OCI-LY1 (cell line): Measurements from ENCODE around the gene PRKCB.

ENCODE experiments used
- H2AFZ ChIP-seq: fragments of 200-600 bp; sonication (generic), shearing (Covaris generic); 2 replicates; pipeline ENCODE4 v1.6.0; 2014; ENCODE audit warnings: antibody characterized with exemption, mild to moderate bottlenecking, low read length
- H3F3A ChIP-seq: fragments of 200-600 bp; sonication (generic), shearing (Covaris generic); 2 replicates; pipeline ENCODE4 v1.6.0; 2014; ENCODE audit warnings: mild to moderate bottlenecking, antibody characterized with exemption, low read length, moderate library complexity; ENCODE audit not compliant: insufficient read depth
- H3K27ac ChIP-seq: fragments of 200-600 bp; sonication (generic); 2 replicates; pipeline ENCODE4 v1.5.1; 2014; ENCODE audit warnings: low read length, mixed run types, mild to moderate bottlenecking, low read depth; ENCODE audit not compliant: poor library complexity, severe bottlenecking
- H3K27me3 ChIP-seq: fragments of 200-600 bp; sonication (generic); 2 replicates; pipeline ENCODE4 v1.6.0; 2014; ENCODE audit warnings: antibody characterized with exemption, mild to moderate bottlenecking, low read length, moderate library complexity; ENCODE audit not compliant: insufficient read depth
- H3K36me3 ChIP-seq: fragments of 200-600 bp; sonication (generic); 2 replicates; pipeline ENCODE4 v1.6.1; 2014; ENCODE audit warnings: mild to moderate bottlenecking, antibody characterized with exemption, low read length, moderate library complexity, mixed read lengths; ENCODE audit not compliant: insufficient read depth
- H3K4me1 ChIP-seq: fragments of 200-600 bp; sonication (generic); 2 replicates; pipeline ENCODE4 v1.5.1; 2014; ENCODE audit warnings: mild to moderate bottlenecking, low read length, moderate library complexity; ENCODE audit not compliant: insufficient read depth, severe bottlenecking
- H3K4me2 ChIP-seq: fragments of 200-600 bp; sonication (generic), shearing (Covaris generic); 2 replicates; pipeline ENCODE4 v1.6.1; 2014; ENCODE audit warnings: low read length
- H3K4me3 ChIP-seq: fragments of 200-600 bp; sonication (generic); 2 replicates; pipeline ENCODE4 v1.5.1; 2014; ENCODE audit warnings: low read length, low read depth, mild to moderate bottlenecking, mixed read lengths; ENCODE audit not compliant: poor library complexity, severe bottlenecking
- H3K79me2 ChIP-seq: fragments of 200-600 bp; shearing (Covaris generic); 2 replicates; pipeline ENCODE4 v1.6.1; 2016; ENCODE audit warnings: mixed run types, low read length, mixed read lengths; ENCODE audit not compliant: insufficient read depth
- H3K9ac ChIP-seq: fragments of 200-600 bp; sonication (generic), shearing (Covaris generic); 2 replicates; pipeline ENCODE4 v1.6.1; 2014; ENCODE audit warnings: mild to moderate bottlenecking, low read length, mixed read lengths
- H3K9me2 ChIP-seq: fragments of 200-600 bp; sonication (generic), shearing (Covaris generic); 2 replicates; pipeline ENCODE4 v1.6.1; 2014; ENCODE audit warnings: low read depth, mild to moderate bottlenecking, low read length, mixed read lengths
- H3K9me3 ChIP-seq: fragments of 200-600 bp; shearing (Covaris generic); 2 replicates; pipeline ENCODE4 v1.6.1; 2014; ENCODE audit warnings: low read length, mixed read lengths
- H4K20me1 ChIP-seq: fragments of 200-600 bp; sonication (generic), shearing (Covaris generic); 2 replicates; pipeline ENCODE4 v1.6.0; 2016; ENCODE audit warnings: mild to moderate bottlenecking, low read length; ENCODE audit not compliant: insufficient read depth
- EZH2 ChIP-seq: fragments of 200-600 bp; sonication (generic), shearing (Covaris generic); IDR thresholded peaks from 2 replicates; pipeline ENCODE4 v1.8.0; 2017; ENCODE audit warnings: borderline replicate concordance, mixed run types, mild to moderate bottlenecking, antibody characterized with exemption, low read length, moderate library complexity, mixed read lengths
- TF ChIP-seq, protein P1 (sequence below): fragments of 200-600 bp; sonication (generic), shearing (Covaris generic); IDR thresholded peaks from 2 replicates; pipeline ENCODE4 v1.5.1; 2017; ENCODE audit warnings: mild to moderate bottlenecking, antibody characterized with exemption, low read length, moderate library complexity, mixed read lengths

Gene PRKCB

DNA sequence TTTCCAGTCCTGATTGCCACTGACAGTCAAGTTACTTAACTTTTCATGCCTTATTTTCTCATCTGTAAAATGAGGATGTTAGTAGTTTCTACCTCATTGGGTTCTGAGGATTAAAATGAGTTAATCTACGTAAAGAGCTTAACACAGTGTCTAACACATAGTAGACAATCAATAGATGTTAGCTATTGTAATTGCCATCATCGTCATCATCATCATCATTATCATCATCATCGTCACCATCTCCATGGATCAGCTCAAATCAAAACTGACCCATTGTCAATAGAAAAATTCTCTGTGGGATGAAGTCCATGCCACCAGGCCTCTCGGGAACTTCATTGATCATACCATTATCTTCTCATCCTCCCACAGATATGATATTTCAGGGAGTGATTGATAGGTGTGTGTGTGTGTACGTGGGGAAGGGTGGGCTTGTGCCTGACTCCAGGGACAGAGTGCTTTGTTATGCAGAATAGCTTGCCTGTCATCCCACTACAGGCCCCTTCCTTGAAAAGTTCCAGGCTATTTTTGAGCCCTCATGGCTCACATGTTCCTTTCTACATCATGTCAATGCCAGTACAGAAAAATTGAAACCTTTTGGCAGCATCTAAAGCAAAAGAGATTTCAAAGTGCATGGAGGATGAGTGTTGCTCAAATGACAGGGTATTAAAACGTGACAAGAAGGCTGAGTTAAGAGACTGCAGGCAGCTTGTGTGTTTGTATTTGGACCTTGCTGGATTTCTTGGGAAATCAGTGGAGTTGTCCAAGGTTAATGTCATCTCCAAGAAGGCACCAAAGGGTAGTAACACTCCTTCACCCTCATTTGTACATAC is 133.9 kb downstream of the PRKCB start:
- Histone ChIP-seq H3K79me2 (no peaks in the 10 kb centered on the region), H3K9ac (no peak overlapping the region), H3F3A (no peaks in the 10 kb centered on the region), H3K9me2 (no peaks in the 10 kb centered on the region), H3K9me3 (no peaks in the 10 kb centered on the region), H3K36me3 (no peaks in the 10 kb centered on the region), H3K27me3 (no peaks in the 10 kb centered on the region), H3K4me2 (no peak overlapping the region), H2AFZ (no peak overlapping the region), H3K4me1 (no peaks in the 10 kb centered on the region), H3K4me3 (no peak overlapping the region), H3K27ac (no peak overlapping the region), H4K20me1 (no peaks in the 10 kb centered on the region)
- TF ChIP-seq, protein P1, sequence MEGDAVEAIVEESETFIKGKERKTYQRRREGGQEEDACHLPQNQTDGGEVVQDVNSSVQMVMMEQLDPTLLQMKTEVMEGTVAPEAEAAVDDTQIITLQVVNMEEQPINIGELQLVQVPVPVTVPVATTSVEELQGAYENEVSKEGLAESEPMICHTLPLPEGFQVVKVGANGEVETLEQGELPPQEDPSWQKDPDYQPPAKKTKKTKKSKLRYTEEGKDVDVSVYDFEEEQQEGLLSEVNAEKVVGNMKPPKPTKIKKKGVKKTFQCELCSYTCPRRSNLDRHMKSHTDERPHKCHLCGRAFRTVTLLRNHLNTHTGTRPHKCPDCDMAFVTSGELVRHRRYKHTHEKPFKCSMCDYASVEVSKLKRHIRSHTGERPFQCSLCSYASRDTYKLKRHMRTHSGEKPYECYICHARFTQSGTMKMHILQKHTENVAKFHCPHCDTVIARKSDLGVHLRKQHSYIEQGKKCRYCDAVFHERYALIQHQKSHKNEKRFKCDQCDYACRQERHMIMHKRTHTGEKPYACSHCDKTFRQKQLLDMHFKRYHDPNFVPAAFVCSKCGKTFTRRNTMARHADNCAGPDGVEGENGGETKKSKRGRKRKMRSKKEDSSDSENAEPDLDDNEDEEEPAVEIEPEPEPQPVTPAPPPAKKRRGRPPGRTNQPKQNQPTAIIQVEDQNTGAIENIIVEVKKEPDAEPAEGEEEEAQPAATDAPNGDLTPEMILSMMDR, result no peak
- TF ChIP-seq EZH2, result no peak

GRCh38 chr16:23974223-23974622 is 138.4 kb downstream of the PRKCB start:
- no peak overlapping the region for H3K4me2 ChIP-seq
- no peaks in the 10 kb centered on the region for H3K9me3 ChIP-seq
- no peaks in the 10 kb centered on the region for H3K79me2 ChIP-seq
- TF ChIP-seq, protein P1, result no peak
- no peak for TF ChIP-seq EZH2
- no peaks in the 10 kb centered on the region for H3F3A ChIP-seq
- no peaks in the 10 kb centered on the region for H3K27me3 ChIP-seq
- no peaks in the 10 kb centered on the region for H3K9me2 ChIP-seq
- no peaks in the 10 kb centered on the region for H3K4me1 ChIP-seq
- H3K9ac ChIP-seq, result no peak overlapping the region
- H3K27ac ChIP-seq, result no peak overlapping the region
- H3K36me3 ChIP-seq, result no peaks in the 10 kb centered on the region
- no peak overlapping the region for H2AFZ ChIP-seq
- H4K20me1 ChIP-seq, result no peaks in the 10 kb centered on the region
- no peak overlapping the region for H3K4me3 ChIP-seq

GRCh38 chr16:23975293-23975692 is 139.5 kb downstream of the PRKCB start:
- no peaks in the 10 kb centered on the region for H3K4me1 ChIP-seq
- no peaks in the 10 kb centered on the region for H3F3A ChIP-seq
- no peaks in the 10 kb centered on the region for H4K20me1 ChIP-seq
- no peaks in the 10 kb centered on the region for H3K27me3 ChIP-seq
- H3K9me2 ChIP-seq, result no peaks in the 10 kb centered on the region
- no peaks in the 10 kb centered on the region for H3K36me3 ChIP-seq
- no peak overlapping the region for H3K9ac ChIP-seq
- no peak overlapping the region for H3K4me3 ChIP-seq
- H3K4me2 ChIP-seq, result no peak overlapping the region
- H2AFZ ChIP-seq, result no peak overlapping the region
- no peaks in the 10 kb centered on the region for H3K9me3 ChIP-seq
- no peaks in the 10 kb centered on the region for H3K79me2 ChIP-seq
- TF ChIP-seq EZH2, result no peak
- TF ChIP-seq, protein P1, result no peak
- no peak overlapping the region for H3K27ac ChIP-seq
